DMS153 treated with DMSO at 0.1 percent for 48 hours (cell line): ENCODE results near the gene RRP8.

Experiments used
- DNase-seq: peaks from one replicate; lab custom pipeline; 2025; ENCODE audit not compliant: unreplicated experiment; lab: John Stamatoyannopoulos, UW

Gene RRP8

GRCh38 chr11:6603287-6604080 lies at the start of gene RRP8, which contains the start of gene ILK:
TSS of gene RRP8 (minus strand) at chr11:6603616. CDS start at chr11:6603502, 114 bp downstream.
TSS of gene ILK (plus strand) at chr11:6603774. CDS start at chr11:6604272, 498 bp downstream.
- peak; percentile 61 for DNase-seq

DNA sequence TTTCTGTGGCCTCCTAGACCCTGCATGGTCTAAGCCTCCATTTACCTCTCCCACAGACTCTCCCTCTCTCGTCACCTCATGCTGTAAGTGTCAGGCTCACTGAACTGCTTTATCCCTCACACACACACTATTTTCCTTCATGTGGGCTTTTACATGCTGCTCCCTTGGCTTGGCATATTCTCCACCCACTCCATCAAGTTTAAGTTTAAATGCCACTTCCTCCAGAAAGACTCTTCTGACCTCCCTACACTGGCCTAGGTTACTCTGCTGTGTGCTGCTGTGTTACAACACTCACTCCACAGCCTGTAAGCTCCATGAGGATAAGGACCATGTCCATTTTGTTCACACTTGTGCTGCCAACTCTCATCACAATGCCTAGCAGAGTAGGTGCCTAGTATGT lies 49.7 kb upstream of the RRP8 start:
- no peak for DNase-seq

DNA sequence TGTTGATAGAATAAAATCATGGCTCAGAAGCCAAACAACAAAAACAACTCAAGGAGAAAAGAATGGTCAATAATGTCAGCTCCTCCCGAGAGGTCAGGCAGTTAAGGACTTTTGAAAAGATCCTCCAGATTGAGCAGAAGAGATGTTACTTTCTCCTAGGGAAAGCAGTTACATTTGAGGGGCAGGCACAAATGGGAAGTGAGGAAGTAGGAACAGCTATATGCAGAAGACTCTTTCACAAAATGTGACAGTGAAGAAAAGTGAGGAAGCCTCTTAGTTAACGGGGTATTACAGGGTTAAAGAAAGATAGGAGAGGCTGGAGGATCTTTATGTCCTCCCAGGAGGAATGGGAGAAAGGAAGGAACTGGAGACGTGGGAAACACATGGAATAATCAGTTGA lies 48.8 kb upstream of the RRP8 start:
- no peak for DNase-seq

DNA sequence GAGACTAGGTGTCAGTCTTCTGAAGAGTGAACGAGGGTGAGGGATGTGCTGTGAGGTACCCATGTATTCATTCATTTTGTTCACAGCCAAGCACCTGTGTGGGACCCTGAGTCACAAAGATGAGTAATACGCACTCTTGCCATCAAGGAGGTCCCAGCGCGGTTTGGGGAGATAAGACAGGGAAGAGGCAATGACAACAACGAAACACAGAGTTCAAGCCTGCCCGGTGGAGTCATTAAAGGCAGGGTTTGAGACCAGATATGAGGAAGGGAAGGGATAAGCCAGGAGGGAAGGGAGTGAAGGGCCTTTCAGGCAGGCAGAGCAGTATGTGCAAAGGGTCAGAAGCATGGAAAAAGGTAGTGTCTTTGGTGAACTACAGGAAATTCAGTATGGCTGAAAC lies 47.6 kb upstream of the RRP8 start:
- DNase-seq, result no peak

GRCh38 chr11:6650104-6650503 lies 46.7 kb upstream of the RRP8 start:
- DNase-seq, result no peak

DNA sequence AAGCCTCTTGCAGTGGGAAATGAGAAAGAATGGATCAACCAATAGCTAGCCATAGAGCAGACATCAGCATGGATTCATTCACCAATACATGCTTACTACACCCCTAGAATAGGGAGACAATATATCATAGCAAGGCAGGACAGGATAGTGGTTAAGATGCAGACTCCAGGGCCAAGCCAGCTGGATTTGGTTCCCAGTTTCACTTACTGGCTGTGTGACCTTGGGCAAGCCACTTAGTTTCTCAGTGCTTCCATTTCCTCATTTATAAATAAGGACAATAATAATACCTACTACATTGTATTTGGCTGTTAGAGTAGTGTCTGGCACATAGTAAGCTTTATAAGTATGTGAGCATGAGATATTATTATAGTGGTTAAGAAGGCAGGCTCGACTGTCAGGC lies 45.1 kb upstream of the RRP8 start:
- no peak for DNase-seq

DNA sequence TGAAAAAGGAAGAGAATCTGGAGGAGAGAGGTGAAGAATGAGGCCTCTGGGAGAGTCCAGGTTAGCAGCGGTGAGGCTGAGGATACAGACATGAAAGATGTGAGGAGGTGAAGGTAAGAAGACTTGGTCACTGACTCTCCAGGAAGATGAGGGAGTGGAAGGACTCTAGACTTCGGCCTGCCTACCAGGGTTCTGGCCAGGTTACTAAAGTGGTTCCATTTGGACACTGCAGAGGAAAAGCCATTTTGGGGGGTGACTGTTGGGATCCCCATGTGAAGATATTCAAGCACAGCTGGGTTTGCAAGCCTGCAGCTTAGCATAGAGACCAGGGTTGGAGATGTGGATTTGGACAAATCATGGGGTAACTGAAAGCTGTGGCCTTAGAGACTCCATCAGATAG lies 44.4 kb upstream of the RRP8 start:
- no peak for DNase-seq

- DNase-seq, result no peak
These were observed 43.7 kb upstream of the RRP8 start for GRCh38 chr11:6646918-6647679.

DNA sequence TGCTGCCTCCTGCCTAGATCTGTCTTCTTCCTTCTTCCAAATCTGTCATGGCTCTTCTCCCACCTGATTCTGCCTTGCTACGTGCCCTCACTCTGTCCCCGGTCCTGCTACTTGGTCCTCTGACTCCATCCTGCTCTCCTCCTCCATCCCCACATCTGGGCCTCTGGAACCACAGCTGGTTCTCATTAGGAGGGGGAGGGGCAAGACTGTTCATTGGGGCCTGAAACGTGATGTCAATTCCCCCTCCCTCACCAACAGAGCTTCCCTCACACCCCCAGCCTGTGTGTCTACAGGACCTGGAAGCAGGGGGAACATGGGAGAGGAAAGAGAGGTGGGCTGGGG lies 43.1 kb upstream of the RRP8 start:
- no peak for DNase-seq

GRCh38 chr11:6646071-6646470 lies 42.7 kb upstream of the RRP8 start:
- DNase-seq, result no peak

DNA sequence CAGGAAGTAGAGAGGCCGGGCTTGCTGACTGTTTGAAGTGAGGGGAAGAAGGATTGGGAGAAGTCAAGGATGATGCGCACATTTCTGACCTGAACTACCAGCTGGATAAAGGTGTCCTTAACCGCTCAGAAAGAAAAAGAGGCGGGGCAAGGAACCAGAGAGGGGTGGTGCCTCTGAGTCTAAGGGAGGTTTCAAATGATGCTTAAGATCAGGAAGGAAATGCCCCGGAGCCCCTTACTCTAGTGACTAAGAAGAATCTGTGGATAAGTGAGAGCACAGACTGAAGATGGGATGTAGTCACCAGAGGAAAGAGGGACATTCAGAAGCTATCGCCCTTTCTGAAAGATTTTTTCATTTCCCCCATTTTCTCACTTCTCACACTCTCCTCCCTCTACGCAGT lies 39.5 kb upstream of the RRP8 start:
- DNase-seq, result no peak

DNA sequence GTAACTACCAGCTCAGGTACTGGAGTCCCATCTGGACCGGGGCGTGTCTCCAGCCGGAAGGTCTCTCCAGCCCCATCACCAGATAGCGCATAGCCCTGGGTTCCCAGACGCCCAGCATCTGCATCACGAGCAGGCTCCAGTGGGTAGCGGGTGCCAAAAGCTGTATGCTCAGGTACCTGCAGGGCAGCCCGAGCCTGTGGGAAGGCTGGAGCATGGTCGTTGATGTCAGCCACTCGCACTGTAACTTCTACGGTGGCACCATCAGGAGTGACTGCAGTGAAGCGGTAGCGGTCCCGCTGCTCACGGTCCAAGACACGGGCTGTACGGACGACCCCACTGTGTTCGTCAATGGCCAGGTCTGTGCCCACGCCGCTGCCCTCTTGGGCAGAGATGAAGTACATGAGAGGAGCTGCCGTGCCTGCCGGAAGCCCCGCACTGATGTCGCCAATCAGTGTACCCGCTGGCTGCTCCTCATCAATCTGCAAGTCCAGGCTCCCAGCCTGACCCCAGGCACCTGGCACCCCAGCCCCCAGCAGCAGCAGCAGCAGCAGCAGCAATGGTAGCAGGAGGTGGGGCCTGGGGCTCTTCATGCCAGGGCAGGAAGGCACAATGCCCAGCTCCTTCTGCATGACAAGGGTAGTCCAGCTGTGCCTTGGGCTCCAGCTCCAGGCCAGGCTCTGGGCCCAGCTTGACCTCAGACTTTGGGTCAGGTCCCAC lies 37.7 kb upstream of the RRP8 start:
- no peak for DNase-seq

DNA sequence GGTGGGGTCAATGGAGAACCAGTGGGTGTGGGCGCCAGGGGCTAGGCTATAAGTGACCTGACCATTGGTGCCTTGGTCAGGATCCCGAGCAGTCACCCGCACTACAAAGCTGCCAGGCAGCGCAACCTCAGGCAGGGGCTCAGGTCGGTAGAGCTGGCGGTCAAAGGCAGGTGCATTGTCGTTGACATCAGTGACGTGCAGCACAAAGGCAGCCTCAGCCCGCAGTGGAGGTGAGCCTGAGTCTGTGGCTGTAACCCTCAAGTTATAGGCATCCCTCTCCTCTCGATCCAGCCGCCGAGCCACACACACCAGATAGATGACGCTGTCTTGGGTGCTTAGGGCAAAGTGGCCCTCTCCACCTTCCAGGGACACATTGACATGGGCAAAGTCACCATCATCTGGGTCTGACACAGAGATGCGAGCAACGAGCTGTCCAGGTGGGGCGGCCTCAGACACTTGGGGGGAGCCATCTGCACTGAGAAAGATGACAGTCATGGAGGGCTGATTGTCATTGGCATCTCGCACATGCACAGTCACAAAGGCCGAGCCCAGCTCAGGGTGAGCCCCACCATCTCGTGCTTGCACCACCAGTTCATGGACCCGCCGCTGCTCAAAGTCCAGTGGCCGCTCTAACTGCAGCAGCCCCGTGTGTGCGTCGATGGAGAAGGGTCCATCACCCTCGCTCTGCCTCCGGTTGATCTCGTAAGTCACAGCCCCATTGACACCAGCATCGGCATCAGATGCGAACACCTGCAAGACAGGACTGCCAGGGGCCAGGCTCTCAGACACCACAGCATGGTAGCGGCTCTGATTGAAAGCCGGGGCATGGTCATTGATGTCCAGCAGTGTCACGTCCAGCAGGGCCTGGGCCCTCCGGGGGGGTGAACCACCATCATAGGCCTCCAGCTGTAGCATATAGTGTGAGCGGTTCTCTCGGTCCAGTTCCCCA lies 36.9 kb upstream of the RRP8 start:
- DNase-seq, result no peak

DNA sequence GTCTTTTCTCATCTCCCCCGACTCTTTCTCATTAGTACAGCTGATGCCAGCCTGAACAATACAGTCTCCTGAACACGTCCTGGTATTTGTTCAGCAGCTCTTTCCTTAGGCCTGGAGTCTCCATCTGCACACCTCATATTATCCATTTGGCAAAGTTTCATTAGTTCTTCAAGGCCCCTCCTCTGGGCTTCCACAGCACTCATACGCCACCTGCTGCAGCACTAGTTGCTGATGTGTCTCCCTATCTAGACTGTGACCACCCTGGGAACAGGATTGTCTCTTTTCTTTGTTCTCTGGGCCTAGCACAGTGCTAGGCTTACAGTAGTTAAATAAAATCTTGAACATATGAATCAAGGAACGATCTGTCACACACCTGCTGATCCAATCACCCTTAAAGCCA lies 35.0 kb upstream of the RRP8 start:
- no peak for DNase-seq

- DNase-seq, result no peak
These were observed 34.5 kb upstream of the RRP8 start for GRCh38 chr11:6637871-6638270.

DNA sequence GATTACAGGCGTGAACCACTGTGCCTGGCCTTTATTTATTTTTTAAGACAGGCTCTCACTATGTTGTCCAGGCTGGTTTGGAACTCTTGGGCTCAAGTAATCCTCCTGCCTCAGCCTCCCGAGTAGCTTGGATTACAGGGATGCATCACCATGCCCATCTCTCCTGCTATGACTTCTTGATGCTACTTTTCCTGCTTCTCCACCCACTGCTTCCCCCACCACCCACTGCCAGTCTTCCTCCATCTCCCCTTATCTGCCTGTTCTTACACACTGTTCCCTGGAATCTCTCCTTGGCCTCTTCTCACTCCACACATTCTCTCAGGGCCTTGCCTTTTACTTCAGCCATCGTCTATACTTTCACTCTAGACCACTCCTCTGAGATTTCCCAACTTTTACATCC lies 33.1 kb upstream of the RRP8 start:
- no peak for DNase-seq

DNA sequence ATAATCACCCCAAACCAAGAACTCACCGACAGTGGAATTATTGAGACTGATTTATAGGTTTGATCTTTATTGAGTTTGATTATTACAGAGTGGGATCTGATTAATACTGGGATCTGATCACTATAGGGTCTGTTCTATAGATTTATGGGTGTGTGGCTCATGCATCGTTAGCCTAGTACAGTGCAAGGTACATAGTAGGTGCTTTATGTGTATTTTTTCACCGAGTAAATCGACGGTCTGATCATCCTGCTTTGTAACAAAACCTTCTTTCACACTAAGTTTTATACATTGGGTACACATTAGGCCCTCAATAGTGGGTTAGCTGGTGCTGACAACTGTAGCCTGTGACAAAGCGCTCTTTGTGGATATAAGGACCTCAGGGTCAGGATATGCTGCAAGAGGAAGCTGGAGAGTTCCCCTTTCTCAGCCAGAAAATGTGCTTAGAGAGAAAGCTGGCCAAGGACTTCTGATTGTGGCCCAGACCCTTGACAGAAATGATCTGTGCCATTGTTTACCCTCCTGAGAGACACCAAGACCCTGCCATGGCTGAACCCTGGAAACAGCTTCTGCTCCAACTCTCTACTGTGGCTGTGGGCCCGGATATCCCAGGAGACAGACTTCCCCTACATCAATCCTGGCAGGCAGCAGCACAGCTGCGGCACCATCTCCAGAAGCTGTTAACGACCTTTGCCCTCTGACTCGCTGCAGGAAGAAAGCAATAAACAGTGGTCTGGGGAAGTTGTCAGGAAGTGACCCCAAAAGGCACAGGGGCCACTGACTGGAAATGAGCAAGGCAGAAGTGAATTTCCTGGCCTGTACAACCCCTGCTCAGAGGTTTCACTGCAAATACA lies 31.9 kb upstream of the RRP8 start:
- DNase-seq, result no peak

DNA sequence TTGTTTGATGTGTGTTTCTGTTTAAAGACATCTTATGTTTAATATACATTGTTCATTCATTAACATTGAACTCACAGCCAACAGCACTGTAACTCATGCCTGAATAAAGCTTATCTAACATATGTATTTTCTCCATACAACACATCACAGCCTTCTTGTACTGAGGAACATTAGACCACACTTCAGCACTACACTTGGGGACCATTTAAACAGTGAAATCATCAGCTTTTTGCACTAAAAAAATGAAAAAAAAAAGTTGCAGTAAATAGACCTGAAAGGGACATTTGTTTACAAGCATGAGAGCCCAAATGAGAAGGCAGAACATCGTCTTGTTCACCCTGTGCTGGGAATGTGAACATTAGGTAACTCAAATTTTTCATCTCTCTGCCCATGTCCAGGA lies 31.1 kb upstream of the RRP8 start:
- no peak for DNase-seq

- no peak for DNase-seq
These were observed 30.3 kb upstream of the RRP8 start for GRCh38 chr11:6633422-6634408.
